Activated CD4-positive, alpha-beta memory T cell treated with anti-CD3 and anti-CD28 coated beads for 36 hours (primary cell): ENCODE measurements around the gene SLK. TPM values are rescaled to one million over a fixed set of nuclear protein-coding genes. Genes with fewer than 3 reads are reported as not detected.
A peak's percentile ranks its signal among the peaks of the same experiment; 100 is the strongest.

Experiments
- CTCF ChIA-PET: fragments of 350-600 bp; sonication (Branson Sonifier 250); formaldehyde crosslinking; loops from one replicate; lab custom pipeline; 2021; ENCODE audit warnings: antibody characterized with exemption, inconsistent platforms; lab: Charles Lee
- POLR2A ChIA-PET: fragments of 350-600 bp; sonication (Branson Sonifier 250); formaldehyde crosslinking; loops from one replicate; lab custom pipeline; 2021; ENCODE audit warnings: antibody characterized with exemption; lab: Charles Lee
- DNase-seq: peaks from one replicate; pipeline ENCODE4 v3.0.0-alpha.2; 2020
- H3K27ac Mint-ChIP-seq: one replicate; pipeline ENCODE4 v1.8.0; 2021; ENCODE audit warnings: mixed read lengths
- H3K27me3 Mint-ChIP-seq: one replicate; pipeline ENCODE4 v1.8.0; 2021; ENCODE audit warnings: mixed read lengths
- H3K36me3 Mint-ChIP-seq: one replicate; pipeline ENCODE4 v1.8.0; 2021; ENCODE audit warnings: mixed read lengths
- H3K4me1 Mint-ChIP-seq: one replicate; pipeline ENCODE4 v1.8.0; 2021; ENCODE audit warnings: low read depth, mixed read lengths
- H3K4me3 Mint-ChIP-seq: one replicate; pipeline ENCODE4 v1.8.0; 2021; ENCODE audit warnings: mild to moderate bottlenecking, mixed read lengths
- H3K9me3 Mint-ChIP-seq: one replicate; pipeline ENCODE4 v1.8.0; 2021; ENCODE audit warnings: mixed read lengths
- intact Hi-C: fragments of 100-400 bp; cut with micrococcal nuclease; formaldehyde crosslinking; loops from one replicate; pipeline ENCODE4 v1.15.1; 2023
- total RNA-seq, 2 experiments: library from RNA; stranded (reverse); gene quantifications; one replicate each; pipeline ENCODE4 v1.2.3, GENCODE V29; 2021

The SLK gene
- total RNA-seq, 2 experiments from 2014 or later = 26.1 to 27.7 TPM

DNA sequence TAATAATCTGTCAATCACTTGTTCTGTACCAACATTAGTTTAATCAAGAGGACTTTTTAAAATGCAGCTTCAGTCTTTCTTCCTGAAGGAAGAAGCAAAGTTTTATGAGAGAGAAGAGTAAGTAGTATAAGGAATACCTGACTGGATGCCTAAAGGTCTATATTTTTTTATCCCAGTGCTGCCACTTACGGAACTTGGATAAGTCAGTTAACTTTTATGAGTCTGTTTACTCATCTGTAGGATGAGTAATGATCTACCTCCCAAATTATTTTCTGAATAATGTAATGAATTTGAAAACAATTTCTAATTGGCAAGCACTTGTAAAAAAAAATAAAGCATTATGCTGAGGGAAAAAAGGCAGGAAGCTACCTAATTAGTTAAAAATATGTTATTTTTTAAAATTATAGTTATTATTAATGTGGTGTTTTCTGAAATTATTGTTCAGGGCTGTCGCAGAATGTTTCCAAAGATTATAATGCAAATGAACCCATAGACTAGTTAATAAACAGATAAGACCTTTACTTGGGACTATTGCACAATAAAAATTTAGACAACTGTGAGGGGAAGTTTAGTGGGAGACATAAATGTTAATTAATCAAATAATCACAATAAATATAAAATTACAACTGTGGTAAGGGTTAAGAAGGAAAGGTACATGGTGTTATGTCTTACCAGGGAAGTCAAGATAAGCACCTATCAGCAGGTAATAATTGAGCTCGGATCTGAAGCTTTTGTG lies 24.6 kb downstream of the SLK start:
- Mint-ChIP-seq H3K9me3 (no peaks in the 10 kb centered on the region), H3K36me3 (peaks cover 10% of the 10 kb centered on the region), H3K4me3 (no peak overlapping the region), H3K27me3 (no peaks in the 10 kb centered on the region), H3K27ac (no peak overlapping the region), H3K4me1 (peaks cover 29% of the 10 kb centered on the region)
- ChIA-PET POLR2A (interaction anchor here (0.7 kb wide), 1 partner anchor 11 kb away, joined by 3 read pairs; no protein-coding TSS in a partner anchor), CTCF (interaction anchor here (0.7 kb wide), 1 partner anchor 87 kb away, joined by 3 read pairs; no protein-coding TSS in a partner anchor)
- intact Hi-C loops = no loop called here
- no peak for DNase-seq

DNA sequence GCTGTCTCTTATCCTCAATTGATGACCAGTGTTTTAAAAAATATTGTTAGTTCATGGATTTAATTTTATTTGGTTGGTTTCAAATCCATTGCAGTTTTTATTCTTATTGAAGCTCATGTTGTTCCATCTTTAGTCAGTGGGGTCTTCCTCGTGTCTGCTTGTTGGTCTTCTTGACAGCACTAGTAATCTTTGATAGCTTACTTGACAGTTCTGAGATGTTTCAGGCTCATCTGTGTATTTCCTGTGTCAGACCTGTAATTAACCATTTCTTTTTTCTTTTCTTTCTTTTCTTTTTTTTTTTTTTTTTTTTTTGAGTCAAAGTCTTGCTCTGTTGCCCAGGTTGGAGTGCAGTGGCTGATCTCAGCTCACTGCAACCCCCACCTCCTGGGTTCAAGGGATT lies 28.2 kb downstream of the SLK start:
- Mint-ChIP-seq H3K27ac (peak overlapping the region; percentile 65), H3K9me3 (no peaks in the 10 kb centered on the region), H3K4me1 (peaks cover 8% of the 10 kb centered on the region), H3K4me3 (no peak overlapping the region), H3K27me3 (no peaks in the 10 kb centered on the region), H3K36me3 (peaks cover 18% of the 10 kb centered on the region)
- POLR2A ChIA-PET = no interaction called here
- DNase-seq = no peak
- CTCF ChIA-PET = interaction anchor here (0.6 to 0.8 kb wide), 2 partner anchors 105 to 109 kb away, joined by 3 read pairs; no protein-coding TSS in a partner anchor
- intact Hi-C loops = no loop called here

DNA sequence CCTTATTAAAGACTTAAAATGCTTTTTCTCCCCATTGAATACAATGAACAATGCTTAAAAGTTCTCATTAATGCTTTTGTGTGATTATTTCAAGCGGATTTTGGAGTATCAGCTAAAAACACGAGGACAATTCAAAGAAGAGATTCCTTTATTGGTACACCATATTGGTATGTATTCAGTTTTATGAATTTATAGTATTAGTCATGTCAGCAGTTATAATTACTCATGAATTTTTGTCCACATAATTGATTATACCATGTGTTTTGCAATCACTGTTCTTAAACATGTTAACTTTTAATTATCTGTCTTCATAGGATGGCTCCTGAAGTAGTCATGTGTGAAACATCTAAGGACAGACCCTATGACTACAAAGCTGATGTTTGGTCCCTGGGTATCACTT lies 31.9 kb downstream of the SLK start:
- peaks cover 35% of the 10 kb centered on the region for H3K36me3 Mint-ChIP-seq
- no peak for DNase-seq
- CTCF ChIA-PET = interaction anchor here (1.3 kb wide), 1 partner anchor 12 kb away, joined by 4 read pairs; no protein-coding TSS in a partner anchor
- no peak overlapping the region for H3K27ac Mint-ChIP-seq
- no peak overlapping the region for H3K4me3 Mint-ChIP-seq
- POLR2A ChIA-PET = no interaction called here
- peaks cover 15% of the 10 kb centered on the region for H3K4me1 Mint-ChIP-seq
- no peaks in the 10 kb centered on the region for H3K9me3 Mint-ChIP-seq
- no peaks in the 10 kb centered on the region for H3K27me3 Mint-ChIP-seq
- intact Hi-C loops = no loop called here

DNA sequence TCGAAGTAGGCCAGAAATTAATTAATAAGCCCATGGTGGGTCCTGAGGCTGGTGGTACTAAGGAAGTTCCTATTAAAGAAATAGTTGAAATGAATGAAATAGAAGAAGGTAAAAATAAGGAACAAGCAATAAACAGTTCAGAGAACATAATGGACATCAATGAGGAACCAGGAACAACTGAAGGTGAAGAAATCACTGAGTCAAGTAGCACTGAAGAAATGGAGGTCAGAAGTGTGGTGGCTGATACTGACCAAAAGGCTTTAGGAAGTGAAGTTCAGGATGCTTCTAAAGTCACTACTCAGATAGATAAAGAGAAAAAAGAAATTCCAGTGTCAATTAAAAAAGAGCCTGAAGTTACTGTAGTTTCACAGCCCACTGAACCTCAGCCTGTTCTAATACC lies 36.0 kb downstream of the SLK start:
- intact Hi-C loops = no loop called here
- H3K27me3 Mint-ChIP-seq = no peaks in the 10 kb centered on the region
- H3K4me3 Mint-ChIP-seq = no peak overlapping the region
- ChIA-PET CTCF (interaction anchor here (0.6 kb wide), 1 partner anchor 117 kb away, joined by 4 read pairs; no protein-coding TSS in a partner anchor), POLR2A (interaction anchor here (0.6 kb wide), 1 partner anchor 11 kb away, joined by 3 read pairs; no protein-coding TSS in a partner anchor)
- peaks cover 37% of the 10 kb centered on the region for H3K36me3 Mint-ChIP-seq
- no peaks in the 10 kb centered on the region for H3K9me3 Mint-ChIP-seq
- H3K27ac Mint-ChIP-seq = no peak overlapping the region
- H3K4me1 Mint-ChIP-seq = peaks cover 23% of the 10 kb centered on the region
- no peak for DNase-seq

DNA sequence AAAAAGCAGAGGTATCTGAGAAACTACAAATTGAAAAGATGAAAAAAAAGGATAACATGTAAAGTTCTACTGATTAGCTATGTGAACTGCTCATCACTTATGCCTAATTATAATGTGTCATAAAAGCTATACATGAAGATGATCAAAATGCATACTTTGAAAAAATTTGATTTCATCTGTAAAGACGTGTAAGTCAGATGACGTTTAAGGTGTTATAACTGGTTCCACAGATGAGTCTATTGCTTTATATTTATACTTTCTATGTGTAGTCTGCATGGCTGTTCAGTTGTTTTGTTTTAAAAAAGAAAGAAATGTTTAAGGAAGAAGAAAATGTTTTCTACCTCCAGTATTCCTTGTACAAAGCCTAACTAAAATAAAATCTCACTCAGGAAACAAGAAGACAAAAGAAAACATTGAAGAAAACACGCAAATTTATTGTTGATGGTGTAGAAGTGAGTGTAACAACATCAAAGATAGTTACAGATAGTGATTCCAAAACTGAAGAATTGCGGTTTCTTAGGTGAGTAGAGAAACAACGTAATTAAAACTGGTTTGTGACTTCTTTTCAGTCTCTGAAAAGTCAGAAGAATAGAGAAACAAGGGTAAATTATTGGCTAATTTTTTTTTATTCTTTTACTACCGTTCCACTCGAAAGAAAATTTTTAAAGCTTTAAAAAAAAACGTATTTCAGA lies 38.4 kb downstream of the SLK start:
- intact Hi-C loops = no loop called here
- Mint-ChIP-seq H3K27ac (peak overlapping the region; percentile 77), H3K9me3 (no peaks in the 10 kb centered on the region), H3K4me1 (peaks cover 23% of the 10 kb centered on the region), H3K36me3 (peaks cover 37% of the 10 kb centered on the region), H3K4me3 (peak overlapping the region; percentile 30), H3K27me3 (no peaks in the 10 kb centered on the region)
- POLR2A ChIA-PET = no interaction called here
- CTCF ChIA-PET = interaction anchor here (0.6 to 2.6 kb wide), 4 partner anchors 13 to 136 kb away, joined by 3 to 9 read pairs (median 4); no protein-coding TSS in a partner anchor
- no peak for DNase-seq

DNA sequence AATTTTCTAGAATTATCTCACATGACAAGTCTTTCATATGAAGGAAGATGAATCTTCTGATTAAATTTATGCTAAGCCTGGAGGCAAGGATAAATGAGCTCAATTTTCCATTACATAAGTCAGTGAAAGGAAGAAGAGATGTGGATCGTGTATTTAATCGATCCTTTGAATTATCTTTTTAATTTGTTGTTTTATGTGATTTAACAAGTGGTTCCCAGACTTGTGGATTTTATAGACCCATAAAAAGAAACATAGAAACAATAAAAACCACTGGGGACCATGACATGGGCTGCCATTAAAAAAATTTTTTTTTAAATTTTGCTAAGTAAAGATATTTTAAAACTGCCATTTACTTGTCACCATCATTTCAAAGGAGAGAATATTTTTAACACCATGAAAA lies 45.0 kb downstream of the SLK start:
- POLR2A ChIA-PET = no interaction called here
- no peaks in the 10 kb centered on the region for H3K27me3 Mint-ChIP-seq
- H3K36me3 Mint-ChIP-seq = peaks cover 12% of the 10 kb centered on the region
- DNase-seq = no peak
- peaks cover 5% of the 10 kb centered on the region for H3K4me1 Mint-ChIP-seq
- intact Hi-C loops = no loop called here
- CTCF ChIA-PET = interaction anchor here (0.6 to 3.0 kb wide), 3 partner anchors 124 to 291 kb away, joined by 3 to 10 read pairs (median 4); no protein-coding TSS in a partner anchor
- H3K4me3 Mint-ChIP-seq = no peak overlapping the region
- H3K27ac Mint-ChIP-seq = no peak overlapping the region
- no peaks in the 10 kb centered on the region for H3K9me3 Mint-ChIP-seq

DNA sequence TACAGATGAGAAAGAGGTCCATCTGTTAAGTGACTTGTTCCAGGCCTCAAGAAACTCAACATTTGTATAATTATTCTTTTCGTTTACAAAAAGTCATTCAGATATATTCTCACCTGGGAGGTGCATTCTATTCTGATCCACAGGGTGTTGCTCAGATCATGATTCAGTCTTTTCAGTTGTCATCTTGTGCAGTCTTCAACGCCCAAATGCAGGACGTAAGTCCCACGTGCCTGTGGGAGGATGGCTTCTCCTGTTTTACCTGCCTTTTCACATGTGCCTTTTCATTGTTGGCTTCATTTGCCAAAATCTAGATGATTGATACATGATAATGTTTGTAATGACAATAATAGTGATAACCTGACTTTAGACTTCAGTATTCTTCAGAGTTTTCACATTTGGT lies 46.5 kb downstream of the SLK start:
- H3K9me3 Mint-ChIP-seq = no peaks in the 10 kb centered on the region
- H3K27me3 Mint-ChIP-seq = no peaks in the 10 kb centered on the region
- no peak overlapping the region for H3K4me3 Mint-ChIP-seq
- H3K4me1 Mint-ChIP-seq = peaks cover 14% of the 10 kb centered on the region
- intact Hi-C loops = no loop called here
- peaks cover 15% of the 10 kb centered on the region for H3K36me3 Mint-ChIP-seq
- ChIA-PET POLR2A (no interaction called here), CTCF (interaction anchor here (0.6 to 3.0 kb wide), 3 partner anchors 16 to 125 kb away, joined by 3 to 10 read pairs (median 3); no protein-coding TSS in a partner anchor)
- no peak for DNase-seq
- no peak overlapping the region for H3K27ac Mint-ChIP-seq

DNA sequence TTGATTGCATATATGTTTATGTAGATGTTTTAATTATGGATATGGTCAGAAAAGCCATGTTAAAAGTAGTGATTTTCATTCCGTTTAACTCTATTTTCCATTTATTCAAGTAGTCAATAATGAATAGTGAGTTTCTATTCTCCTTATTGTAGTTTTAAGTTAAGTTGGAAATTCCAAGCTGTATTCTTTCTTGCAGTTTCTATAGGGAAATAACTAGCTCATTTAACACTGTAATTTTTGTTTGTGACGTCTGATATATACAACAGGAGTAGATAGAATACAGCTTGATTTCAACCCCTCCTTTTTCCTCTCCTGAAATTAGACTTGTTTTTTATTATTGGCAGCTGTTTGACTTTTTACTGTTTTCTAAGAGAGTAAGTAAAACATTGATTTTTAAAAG lies 47.2 kb downstream of the SLK start:
- intact Hi-C loops = no loop called here
- H3K4me3 Mint-ChIP-seq = no peak overlapping the region
- no peaks in the 10 kb centered on the region for H3K9me3 Mint-ChIP-seq
- POLR2A ChIA-PET = no interaction called here
- CTCF ChIA-PET = interaction anchor here (1.0 to 1.6 kb wide), 3 partner anchors 15 to 126 kb away, joined by 3 to 6 read pairs (median 4); no protein-coding TSS in a partner anchor
- H3K27me3 Mint-ChIP-seq = no peaks in the 10 kb centered on the region
- H3K27ac Mint-ChIP-seq = no peak overlapping the region
- H3K36me3 Mint-ChIP-seq = peaks cover 19% of the 10 kb centered on the region
- H3K4me1 Mint-ChIP-seq = peaks cover 14% of the 10 kb centered on the region
- DNase-seq = no peak

DNA sequence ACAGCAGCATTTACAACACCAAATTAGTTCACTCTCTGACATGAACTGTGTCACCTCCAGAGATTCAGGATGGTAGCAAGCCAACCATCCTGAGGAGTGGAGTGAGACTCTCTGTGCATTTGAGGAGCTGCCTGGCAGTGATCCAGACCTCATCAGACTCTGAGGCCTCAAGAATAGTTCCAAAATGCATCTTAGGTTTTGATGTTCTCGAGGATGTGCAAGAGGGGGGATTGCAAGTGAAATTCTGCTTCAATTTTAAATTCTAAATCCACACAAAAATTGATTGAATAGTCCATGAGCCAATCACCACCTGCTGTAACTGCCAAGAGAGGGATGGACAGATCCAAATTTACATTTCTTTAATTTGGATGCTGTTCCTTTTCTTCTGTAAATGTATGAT lies 49.7 kb downstream of the SLK start:
- Mint-ChIP-seq H3K27ac (no peak overlapping the region), H3K27me3 (no peaks in the 10 kb centered on the region), H3K9me3 (no peaks in the 10 kb centered on the region), H3K4me1 (peaks cover 31% of the 10 kb centered on the region), H3K4me3 (no peak overlapping the region), H3K36me3 (peaks cover 31% of the 10 kb centered on the region)
- intact Hi-C loops = no loop called here
- CTCF ChIA-PET = interaction anchor here (1.1 to 1.9 kb wide), 3 partner anchors 8 to 129 kb away, joined by 3 to 5 read pairs (median 4); partner anchors contain the start of gene SFR1
- POLR2A ChIA-PET = no interaction called here
- DNase-seq = no peak

DNA sequence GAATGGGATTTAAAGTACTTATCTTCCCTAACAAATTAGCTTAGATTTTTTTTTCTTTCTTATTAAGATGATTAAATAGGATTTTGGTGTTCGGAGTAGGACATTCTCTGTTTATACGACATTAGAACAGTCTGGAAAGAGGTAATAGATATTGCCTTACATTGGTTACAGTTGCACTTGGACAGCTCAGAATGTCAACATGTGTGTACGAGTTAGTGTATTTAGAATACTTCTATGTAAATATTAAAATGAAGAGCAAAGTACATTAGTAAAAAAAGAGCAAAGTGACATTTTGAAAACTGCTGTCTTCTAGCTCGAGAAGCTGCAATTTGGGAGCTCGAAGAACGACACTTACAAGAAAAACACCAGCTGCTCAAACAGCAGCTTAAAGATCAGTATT lies 51.5 kb downstream of the SLK start:
- Mint-ChIP-seq H3K9me3 (no peaks in the 10 kb centered on the region), H3K4me3 (no peak overlapping the region), H3K36me3 (peaks cover 39% of the 10 kb centered on the region), H3K4me1 (peaks cover 31% of the 10 kb centered on the region), H3K27me3 (no peaks in the 10 kb centered on the region), H3K27ac (no peak overlapping the region)
- intact Hi-C loops = no loop called here
- ChIA-PET CTCF (interaction anchor here (0.7 to 1.9 kb wide), 6 partner anchors 10 to 131 kb away, joined by 3 to 5 read pairs (median 4); partner anchors contain the start of gene SFR1), POLR2A (no interaction called here)
- DNase-seq = no peak

DNA sequence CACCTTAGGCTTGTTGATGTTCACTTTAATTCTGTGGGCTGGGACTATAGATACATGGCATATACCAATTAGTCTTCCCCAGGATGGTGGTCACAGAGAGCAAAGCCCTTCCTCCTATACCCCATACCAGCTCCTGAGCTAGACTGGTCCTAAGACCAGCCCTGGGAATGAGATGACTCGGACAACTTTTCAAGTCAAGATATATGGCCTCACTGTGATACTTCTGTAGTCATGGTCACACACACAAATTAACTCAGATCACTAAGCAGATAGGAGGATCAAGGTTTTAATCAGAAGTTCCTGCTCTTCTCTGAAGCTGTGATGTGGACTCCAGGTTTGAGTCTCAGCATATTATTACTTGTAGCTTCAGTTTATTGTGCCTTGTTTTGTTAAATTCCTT lies 53.1 kb downstream of the SLK start:
- H3K27ac Mint-ChIP-seq = no peak overlapping the region
- peaks cover 31% of the 10 kb centered on the region for H3K4me1 Mint-ChIP-seq
- H3K4me3 Mint-ChIP-seq = no peak overlapping the region
- peaks cover 47% of the 10 kb centered on the region for H3K36me3 Mint-ChIP-seq
- no peaks in the 10 kb centered on the region for H3K9me3 Mint-ChIP-seq
- intact Hi-C loops = no loop called here
- no peak for DNase-seq
- no peaks in the 10 kb centered on the region for H3K27me3 Mint-ChIP-seq
- ChIA-PET CTCF (interaction anchor here (2.3 kb wide), 1 partner anchor 255 kb away, joined by 5 read pairs; no protein-coding TSS in a partner anchor), POLR2A (no interaction called here)

DNA sequence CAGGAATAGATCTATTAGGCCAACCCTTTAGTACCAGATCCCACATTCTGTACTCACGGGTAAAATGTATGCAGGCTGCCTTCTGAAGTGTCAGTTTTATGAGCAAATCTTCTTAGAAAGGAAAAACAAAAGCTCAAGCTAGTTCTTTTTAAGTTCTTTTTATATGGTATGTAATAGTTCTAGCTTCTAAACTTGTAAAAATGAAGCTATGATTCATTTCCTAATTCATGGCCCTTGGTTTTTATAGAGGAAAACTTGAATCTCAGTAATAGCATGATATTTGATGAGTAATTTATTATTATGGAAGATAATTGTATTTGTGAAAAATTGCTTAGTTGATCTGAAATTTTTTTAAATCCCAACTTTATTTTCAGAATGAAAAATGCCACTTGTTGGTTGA lies 54.3 kb downstream of the SLK start:
- Mint-ChIP-seq H3K27ac (no peak overlapping the region), H3K27me3 (no peaks in the 10 kb centered on the region), H3K36me3 (peaks cover 51% of the 10 kb centered on the region), H3K9me3 (no peaks in the 10 kb centered on the region), H3K4me3 (no peak overlapping the region), H3K4me1 (peaks cover 31% of the 10 kb centered on the region)
- ChIA-PET CTCF (interaction anchor here (2.3 kb wide), 1 partner anchor 253 kb away, joined by 5 read pairs; no protein-coding TSS in a partner anchor), POLR2A (no interaction called here)
- DNase-seq = no peak
- intact Hi-C loops = no loop called here
